HG03060 (cell line): ENCODE results near the gene NHLH1.

Experiments used
- ATAC-seq: cut with Tn5 transposase; IDR thresholded peaks from one replicate; pipeline ENCODE4 v1.9.1; 2021; ENCODE audit warnings: low read depth, moderate number of reproducible peaks; ENCODE audit not compliant: unreplicated experiment

NHLH1 gene

GRCh38 chr1:160366731-160367515 lies at the start of gene NHLH1:
TSS of gene NHLH1 (plus strand) at chr1:160367071. CDS start at chr1:160370732, 3,661 bp downstream.
- no peak for ATAC-seq

- ATAC-seq: no peak
Observed at GRCh38 chr1:160322831-160323230, 44.0 kb upstream of the NHLH1 start.

GRCh38 chr1:160325252-160325651 lies 41.6 kb upstream of the NHLH1 start:
- ATAC-seq: no peak

DNA sequence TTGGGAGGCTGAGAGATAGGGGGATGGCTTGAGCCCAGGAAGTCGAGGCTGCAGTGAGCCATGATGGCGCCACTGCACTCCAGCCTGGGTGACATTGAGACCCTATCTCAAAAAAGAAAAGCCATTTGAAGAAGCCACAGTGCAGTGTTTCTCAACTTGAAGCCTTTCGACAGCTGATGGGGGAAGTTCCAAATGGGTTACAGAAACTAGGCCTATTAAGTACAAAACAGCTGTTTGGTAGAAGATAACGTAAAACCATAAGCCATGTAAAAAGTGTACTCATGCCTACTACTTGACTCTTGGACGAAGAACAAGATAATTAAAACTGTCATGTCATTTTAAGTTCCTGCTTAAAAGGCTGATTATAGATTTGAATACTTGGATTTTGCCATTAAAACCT lies 40.5 kb upstream of the NHLH1 start:
- no peak for ATAC-seq

DNA sequence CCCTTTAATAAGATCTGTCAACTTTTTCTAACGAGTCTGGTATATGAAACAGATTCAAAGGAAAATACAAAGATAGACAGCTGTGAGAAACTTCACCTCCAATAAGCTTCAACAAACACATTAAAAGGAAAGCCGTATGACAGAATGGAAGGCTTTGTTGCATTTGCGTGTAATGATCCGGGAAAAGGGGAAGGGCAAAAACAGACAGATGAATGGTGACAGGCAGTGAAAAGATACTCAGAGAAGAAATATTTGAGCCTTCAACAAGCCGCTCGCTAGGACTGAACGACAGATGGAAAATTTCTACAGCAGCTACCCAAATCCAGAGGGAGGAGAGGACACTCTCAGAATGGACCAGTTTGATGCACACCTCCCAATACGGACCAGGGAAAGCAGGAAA lies 38.7 kb upstream of the NHLH1 start:
- ATAC-seq: no peak

DNA sequence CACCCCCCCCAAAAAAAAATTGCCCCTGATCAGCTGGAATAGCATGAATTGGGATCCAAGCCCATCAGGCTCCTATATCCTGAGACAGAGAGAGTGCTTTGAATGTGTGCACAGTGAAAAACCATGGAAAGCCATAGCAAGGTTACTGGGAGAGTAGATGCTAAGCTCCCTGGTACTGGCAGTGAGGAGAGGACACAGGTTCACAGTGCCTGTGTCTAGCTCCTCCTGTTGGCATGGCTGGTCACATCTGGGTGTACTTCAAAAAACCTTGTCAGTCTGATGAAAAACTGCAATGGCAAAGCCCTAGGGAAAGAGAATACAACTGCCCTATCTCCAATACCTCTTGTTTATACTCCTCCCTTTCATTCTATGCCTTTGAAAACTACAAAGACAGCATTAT lies 36.8 kb upstream of the NHLH1 start:
- ATAC-seq: no peak

GRCh38 chr1:160332516-160332915 lies 34.4 kb upstream of the NHLH1 start:
- no peak for ATAC-seq

DNA sequence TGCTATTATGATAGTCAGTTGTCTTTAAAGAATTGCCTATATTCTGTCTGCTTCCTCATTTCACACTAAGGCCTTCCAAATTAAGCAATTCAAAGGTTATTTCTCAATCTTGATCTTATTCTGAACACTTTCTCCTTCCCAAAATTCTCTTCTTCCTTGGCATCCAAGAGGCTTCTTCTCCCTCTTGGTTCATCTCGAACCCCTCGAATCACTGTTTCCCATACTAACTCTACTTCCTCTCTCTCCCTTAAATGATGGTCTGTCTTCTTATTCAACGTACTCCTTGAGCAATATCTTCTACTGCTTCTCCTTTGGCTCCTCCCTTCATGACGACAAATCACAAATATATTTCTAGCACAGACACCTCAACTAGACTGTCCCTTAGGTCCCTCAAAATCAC lies 28.3 kb upstream of the NHLH1 start:
- ATAC-seq: no peak

- no peak for ATAC-seq
Observed at GRCh38 chr1:160340146-160340545, 26.7 kb upstream of the NHLH1 start.

DNA sequence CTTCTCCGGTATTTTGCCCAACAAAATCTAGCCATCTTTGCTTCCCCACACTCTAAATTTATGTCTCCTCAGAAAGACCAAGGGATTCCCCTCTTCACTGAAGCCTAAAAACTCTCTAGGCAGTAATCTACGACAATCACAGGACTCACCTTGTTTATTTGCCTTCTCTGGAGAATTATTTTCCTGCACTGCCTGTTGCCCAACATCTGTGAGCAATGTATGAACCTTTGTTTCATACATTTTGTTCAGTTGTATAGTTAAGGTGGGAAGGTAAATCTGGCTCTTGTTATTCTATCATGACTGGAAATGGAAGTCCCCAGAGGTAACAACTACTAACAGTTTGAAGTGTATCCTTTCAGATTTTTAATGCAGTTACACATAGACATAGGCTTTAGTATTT lies 26.0 kb upstream of the NHLH1 start:
- no peak for ATAC-seq

- ATAC-seq: no peak
Observed at GRCh38 chr1:160342526-160342925, 24.3 kb upstream of the NHLH1 start.

GRCh38 chr1:160342953-160343869 lies 23.7 kb upstream of the NHLH1 start, which contains the start of the genes COPA and NCSTN:
TSS of gene COPA (minus strand) at chr1:160343250. CDS start at chr1:160343170, 80 bp downstream.
TSS of gene NCSTN (plus strand) at chr1:160343383. CDS start at chr1:160343397, 14 bp downstream.
- ATAC-seq: peak; percentile 72

DNA sequence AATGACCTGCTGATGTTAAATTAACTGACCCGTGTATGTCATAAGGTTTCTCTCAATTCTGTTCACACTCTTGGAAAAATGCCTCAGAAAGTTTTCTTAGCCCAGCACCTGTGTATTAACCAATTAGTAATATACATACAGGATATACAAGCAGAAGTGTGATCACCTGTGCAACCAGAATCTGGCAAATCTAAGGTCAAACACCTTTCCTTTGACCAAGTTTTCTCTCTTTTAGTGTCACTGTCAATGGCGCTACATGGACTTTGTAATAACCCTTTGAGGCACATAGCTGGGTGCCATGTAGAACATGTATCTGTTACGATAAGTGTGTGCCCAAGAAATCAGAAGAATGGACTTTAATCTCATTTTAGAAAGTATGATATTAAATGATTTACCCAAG lies 22.6 kb upstream of the NHLH1 start:
- no peak for ATAC-seq

DNA sequence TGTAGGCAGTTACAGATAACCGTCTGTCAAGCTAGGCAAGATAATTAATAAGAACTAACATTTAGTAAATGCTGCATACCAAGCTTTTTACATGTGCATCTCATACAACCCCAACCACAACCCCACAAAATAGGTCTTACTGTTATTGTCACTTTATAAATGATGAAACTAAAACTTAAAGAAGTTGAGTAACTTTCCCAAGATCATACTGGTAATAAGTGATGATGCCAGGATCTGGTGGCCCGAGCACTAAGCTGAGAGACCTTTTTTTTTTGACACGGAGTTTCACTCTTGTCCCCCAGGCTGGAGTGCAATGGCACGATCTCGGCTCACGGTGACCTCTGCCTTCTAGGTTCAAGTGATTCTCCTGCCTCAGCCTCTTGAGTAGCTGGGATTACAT lies 21.9 kb upstream of the NHLH1 start:
- no peak for ATAC-seq

DNA sequence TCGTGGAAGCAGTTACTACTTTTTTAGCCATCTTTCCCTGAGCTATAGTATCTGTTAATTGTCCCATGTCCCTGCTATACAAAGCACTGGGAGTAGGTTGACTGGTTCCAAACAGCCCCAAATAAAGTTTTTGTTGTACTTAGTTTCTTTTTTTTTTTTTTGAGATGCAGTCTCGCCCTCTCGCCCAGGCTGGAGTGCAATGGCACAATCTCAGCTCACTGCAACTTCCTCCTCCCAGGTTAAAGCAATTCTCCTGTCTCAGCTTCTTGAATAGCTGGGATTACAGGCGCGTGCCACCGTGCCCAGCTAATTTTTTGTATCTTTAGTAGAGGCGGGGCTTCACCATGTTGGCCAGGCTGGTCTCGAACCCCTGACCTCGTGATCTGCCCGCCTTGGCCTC lies 20.4 kb upstream of the NHLH1 start:
- no peak for ATAC-seq

GRCh38 chr1:160346958-160347357 lies 19.9 kb upstream of the NHLH1 start:
- ATAC-seq: no peak

DNA sequence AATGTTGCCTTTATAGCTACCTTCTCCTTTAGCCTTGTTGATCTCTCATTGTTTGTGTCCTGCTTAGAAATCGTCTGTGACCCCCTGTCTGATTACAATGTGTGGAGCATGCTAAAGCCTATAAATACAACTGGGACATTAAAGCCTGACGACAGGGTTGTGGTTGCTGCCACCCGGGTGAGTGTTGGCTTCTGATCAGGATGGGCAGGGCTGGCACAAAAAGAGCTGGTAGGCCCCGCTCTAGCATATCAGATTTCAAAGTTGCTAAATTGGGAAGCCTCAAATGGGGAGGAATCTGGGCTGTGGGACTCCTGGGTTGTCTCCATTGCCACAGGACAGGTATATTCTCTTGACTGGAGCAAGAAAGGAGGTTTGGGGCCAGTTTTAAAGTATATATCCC lies 15.2 kb upstream of the NHLH1 start:
- no peak for ATAC-seq

- no peak for ATAC-seq
Observed at GRCh38 chr1:160352555-160352954, 14.3 kb upstream of the NHLH1 start.

DNA sequence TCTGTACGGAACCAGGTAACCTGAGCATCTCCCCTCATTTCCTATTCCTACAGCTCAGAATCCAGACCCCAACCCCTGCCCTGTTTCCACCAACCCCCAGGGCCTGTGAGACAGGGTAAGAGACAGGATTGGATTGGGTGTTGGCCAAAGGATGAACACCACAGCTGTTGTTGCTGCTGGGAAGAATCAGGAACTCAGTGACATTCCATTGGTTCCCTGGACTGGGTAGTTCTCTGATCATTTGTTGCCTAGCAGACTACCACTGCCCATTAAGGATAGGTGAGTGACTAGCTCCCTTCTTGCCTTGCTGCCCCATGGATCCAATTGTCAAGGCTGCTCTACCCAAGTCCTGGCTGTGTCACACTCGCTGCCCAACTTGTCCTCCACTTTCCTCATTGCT lies 13.6 kb upstream of the NHLH1 start:
- ATAC-seq: no peak

- ATAC-seq: no peak
Observed at GRCh38 chr1:160354388-160354985, 12.4 kb upstream of the NHLH1 start.
